H9 (cell line): ENCODE data around the gene PSAPL1. TPM values are rescaled to one million over a fixed set of nuclear protein-coding genes. Genes with fewer than 3 reads are reported as not detected.

Experiments used
- DNase-seq: peaks from one replicate; pipeline ENCODE4 v3.0.0-alpha.2; 2017
- H2AFZ ChIP-seq: one replicate; pipeline ENCODE4 v1.6.1; 2013; ENCODE audit warnings: mild to moderate bottlenecking, low read length, control low read depth, moderate library complexity
- H2AK5ac ChIP-seq: 2 replicates; pipeline ENCODE4 v1.6.1; 2013; ENCODE audit warnings: low read length, control low read depth, mixed read lengths; ENCODE audit not compliant: insufficient read length
- H2BK120ac ChIP-seq: one replicate; pipeline ENCODE4 v1.6.1; 2013; ENCODE audit warnings: low read depth, mild to moderate bottlenecking, low read length, control low read depth, inconsistent platforms; ENCODE audit not compliant: poor library complexity, severe bottlenecking
- H2BK12ac ChIP-seq: 2 replicates; pipeline ENCODE4 v1.6.1; 2013; ENCODE audit warnings: low read length, control low read depth, mixed read lengths, low read depth; ENCODE audit not compliant: insufficient read length
- H2BK15ac ChIP-seq: 2 replicates; pipeline ENCODE4 v1.6.1; 2013; ENCODE audit warnings: low read depth, low read length, control low read depth
- H2BK20ac ChIP-seq: one replicate; pipeline ENCODE4 v1.6.1; 2013; ENCODE audit warnings: low read depth, mild to moderate bottlenecking, low read length, control low read depth, inconsistent platforms; ENCODE audit not compliant: poor library complexity, severe bottlenecking
- H2BK5ac ChIP-seq: 2 replicates; pipeline ENCODE4 v1.6.1; 2013; ENCODE audit warnings: low read length, control low read depth, mixed read lengths; ENCODE audit not compliant: insufficient read length
- H3K14ac ChIP-seq: 2 replicates; pipeline ENCODE4 v1.6.1; 2013; ENCODE audit warnings: low read length, control low read depth; ENCODE audit not compliant: insufficient read depth
- H3K18ac ChIP-seq: 2 replicates; pipeline ENCODE4 v1.6.1; 2013; ENCODE audit warnings: low read depth, mild to moderate bottlenecking, mixed read lengths, low read length, control low read depth; ENCODE audit not compliant: insufficient read length
- H3K23ac ChIP-seq: 2 replicates; pipeline ENCODE4 v1.6.1; 2013; ENCODE audit warnings: low read length, control low read depth, mixed read lengths, low read depth; ENCODE audit not compliant: insufficient read length
- H3K23me2 ChIP-seq: 2 replicates; pipeline ENCODE4 v1.6.1; 2013; ENCODE audit warnings: low read depth, mild to moderate bottlenecking, mixed read lengths, low read length, control low read depth; ENCODE audit not compliant: insufficient read length, poor library complexity, severe bottlenecking
- H3K27ac ChIP-seq: 2 replicates; pipeline ENCODE4 v1.5.1; 2013; ENCODE audit warnings: low read length, control low read depth, mixed read lengths, low read depth; ENCODE audit not compliant: insufficient read length
- H3K27me3 ChIP-seq: 2 replicates; pipeline ENCODE4 v1.6.1; 2013; ENCODE audit warnings: low read length, control low read depth, inconsistent platforms; ENCODE audit not compliant: insufficient read depth
- H3K4ac ChIP-seq: 2 replicates; pipeline ENCODE4 v1.6.1; 2013; ENCODE audit warnings: low read depth, mild to moderate bottlenecking, control low read depth, inconsistent platforms, low read length, moderate library complexity
- H3K4me1 ChIP-seq: 2 replicates; pipeline ENCODE4 v1.6.1; 2013; ENCODE audit warnings: low read length, control low read depth, inconsistent platforms; ENCODE audit not compliant: insufficient read depth
- H3K4me2 ChIP-seq: 2 replicates; pipeline ENCODE4 v1.6.1; 2013; ENCODE audit warnings: low read length, control low read depth, mixed read lengths; ENCODE audit not compliant: insufficient read length, insufficient read depth
- H3K56ac ChIP-seq: 2 replicates; pipeline ENCODE4 v1.6.1; 2013; ENCODE audit warnings: low read depth, mild to moderate bottlenecking, mixed read lengths, low read length, control low read depth; ENCODE audit not compliant: insufficient read length
- H3K79me1 ChIP-seq: 2 replicates; pipeline ENCODE4 v1.6.1; 2013; ENCODE audit warnings: low read depth, mild to moderate bottlenecking, moderate library complexity, low read length, control low read depth, inconsistent platforms; ENCODE audit not compliant: insufficient read depth, poor library complexity, severe bottlenecking
- H3K79me2 ChIP-seq: 2 replicates; pipeline ENCODE4 v1.6.1; 2013; ENCODE audit warnings: low read length, control low read depth, inconsistent platforms; ENCODE audit not compliant: insufficient read depth
- H3K9ac ChIP-seq: 2 replicates; pipeline ENCODE4 v1.6.1; 2013; ENCODE audit warnings: low read length, control low read depth, mixed read lengths; ENCODE audit not compliant: insufficient read length; ENCODE audit errors: extremely low read depth
- H3K9me3 ChIP-seq: one replicate; pipeline ENCODE4 v1.6.1; 2013; ENCODE audit warnings: low read depth, low read length, inconsistent platforms; ENCODE audit not compliant: control insufficient read depth
- H3T11ph ChIP-seq: one replicate; pipeline ENCODE4 v1.6.1; 2013; ENCODE audit warnings: mild to moderate bottlenecking, low read length, control low read depth, inconsistent platforms
- H4K20me1 ChIP-seq: one replicate; pipeline ENCODE4 v1.6.1; 2013; ENCODE audit not compliant: control insufficient read depth, insufficient read length, insufficient read depth
- H4K5ac ChIP-seq: 2 replicates; pipeline ENCODE4 v1.6.1; 2013; ENCODE audit warnings: low read depth, mild to moderate bottlenecking, mixed read lengths, low read length, control low read depth; ENCODE audit not compliant: insufficient read length
- H4K8ac ChIP-seq: replicated peaks from 2 replicates; pipeline ENCODE4 v1.6.1; 2013; ENCODE audit warnings: low read length, control low read depth, mixed read lengths, low read depth; ENCODE audit not compliant: insufficient read length
- H4K91ac ChIP-seq: 2 replicates; pipeline ENCODE4 v1.6.1; 2013; ENCODE audit warnings: low read depth, mild to moderate bottlenecking, moderate library complexity, mixed read lengths, low read length, control low read depth; ENCODE audit not compliant: insufficient read length
- H3K27ac Mint-ChIP-seq, 3 experiments: 2 replicates in 2 of 3; 3 replicates in 1 of 3; pipeline ENCODE4 v1.8.0; 2020 to 2021; ENCODE audit warnings: mixed read lengths in 3 of 3, mild to moderate bottlenecking in 1 of 3, moderate library complexity in 1 of 3
- H3K27me3 Mint-ChIP-seq: 2 replicates; pipeline ENCODE4 v1.8.0; 2021; ENCODE audit warnings: low read depth, mild to moderate bottlenecking, moderate library complexity, mixed read lengths
- H3K36me3 Mint-ChIP-seq, 3 experiments: 2 replicates in 2 of 3; 3 replicates in 1 of 3; pipeline ENCODE4 v1.8.0; 2020 to 2021; ENCODE audit warnings: low read depth in 3 of 3, mixed read lengths in 3 of 3; ENCODE audit not compliant: insufficient read depth in 1 of 3
- H3K4me1 Mint-ChIP-seq, 2 experiments: 2 replicates each; pipeline ENCODE4 v1.8.0; 2020; ENCODE audit warnings: mixed read lengths in 2 of 2
- H3K4me3 Mint-ChIP-seq, 2 experiments: 2 replicates in 1 of 2; 3 replicates in 1 of 2; pipeline ENCODE4 v1.8.0; 2020 to 2021; ENCODE audit warnings: mild to moderate bottlenecking in 2 of 2, mixed read lengths in 2 of 2, moderate library complexity in 1 of 2
- H3K9me3 Mint-ChIP-seq, 2 experiments: 2 replicates in 1 of 2; 3 replicates in 1 of 2; pipeline ENCODE4 v1.8.0; 2020; ENCODE audit warnings: mild to moderate bottlenecking in 2 of 2, mixed read lengths in 2 of 2, moderate library complexity in 1 of 2
- CTCF ChIP-seq: fragments of 200-600 bp; sonication (generic); conservative IDR thresholded peaks from 3 replicates; pipeline ENCODE4 v1.8.0; 2021; ENCODE audit warnings: antibody characterized with exemption, mild to moderate bottlenecking
- WGBS: extraction: QIAGEN DNeasy Blood & Tissue Kit; methylation state at CpG from one replicate; pipeline ENCODE4 v1.1.7; 2013; ENCODE audit warnings: missing lambda C conversion rate, low lambda C conversion rate, mixed read lengths; ENCODE audit not compliant: insufficient read length; ENCODE audit errors: extremely low coverage; 5-methylcytosine and 5-hydroxymethylcytosine counted together
- total RNA-seq: library from RNA; stranded (reverse); gene quantifications from 2 replicates; pipeline ENCODE4 v1.2.1, GENCODE V29; 2021

PSAPL1 gene
- total RNA-seq, 1 experiment from 2014 or later, result 0.04 TPM

GRCh38 chr4:7381890-7382633 lies 52.7 kb downstream of the PSAPL1 start:
- Histone ChIP-seq H3K56ac (no peak overlapping the region), H3K79me2 (no peaks in the 10 kb centered on the region), H3K27me3 (no peaks in the 10 kb centered on the region), H2BK20ac (no peak overlapping the region), H4K91ac (no peak overlapping the region), H2BK12ac (no peak overlapping the region), H3K4ac (no peak overlapping the region), H2AFZ (no peak overlapping the region), H3K18ac (no peak overlapping the region), H4K5ac (no peak overlapping the region), H2AK5ac (no peak overlapping the region), H2BK120ac (no peak overlapping the region), H4K8ac (no peak overlapping the region), H3K4me2 (no peak overlapping the region), H3T11ph (no peak overlapping the region), H2BK15ac (no peak overlapping the region), H3K23me2 (no peaks in the 10 kb centered on the region), H3K9me3 (no peaks in the 10 kb centered on the region), H3K79me1 (no peaks in the 10 kb centered on the region), H3K27ac (no peak overlapping the region), H4K20me1 (no peaks in the 10 kb centered on the region), H2BK5ac (no peak overlapping the region), H3K9ac (no peak overlapping the region), H3K4me1 (no peaks in the 10 kb centered on the region), H3K23ac (no peak overlapping the region), H3K14ac (no peak overlapping the region)
- DNase-seq, result no peak
- peaks cover 3% of the 10 kb centered on the region for H3K27me3 Mint-ChIP-seq
- peaks cover 0 to 5% of the 10 kb centered on the region in 2 experiments; a peak in 2 of 5 replicates for H3K9me3 Mint-ChIP-seq
- no CpG with 5 or more reads among the region's 9 CpGs for WGBS
- H3K36me3 Mint-ChIP-seq, result no peaks in the 10 kb centered on the region
- 0 out of 4 replicates have a peak, but pooled peaks cover 0 to 2% of the 10 kb centered on the region in 2 experiments for H3K4me1 Mint-ChIP-seq
- TF ChIP-seq CTCF, result no peak
- no peak overlapping the region for H3K4me3 Mint-ChIP-seq
- H3K27ac Mint-ChIP-seq, result no peak overlapping the region
